MM.1S (cell line): ENCODE results near the gene DAP.

Source experiments
- EZH2 ChIP-seq: fragments of 300-600 bp; sonication (generic); optimal IDR thresholded peaks from 2 replicates; pipeline ENCODE3; 2017; ENCODE audit warnings: low read depth, mild to moderate bottlenecking, antibody characterized with exemption, low read length, mixed read lengths
- EZH2phosphoT487 ChIP-seq: fragments of 300-600 bp; sonication (generic); IDR thresholded peaks from 2 replicates; pipeline ENCODE4 v1.6.1; 2018; ENCODE audit warnings: antibody characterized with exemption, low read length
- TF ChIP-seq, protein P1 (sequence below): fragments of 300-600 bp; sonication (generic); IDR thresholded peaks from 2 replicates; pipeline ENCODE4 v1.5.1; 2016; ENCODE audit warnings: antibody characterized with exemption, low read length, mixed read lengths

- TF ChIP-seq EZH2 (no peak), EZH2phosphoT487 (no peak)
- TF ChIP-seq, protein P1, sequence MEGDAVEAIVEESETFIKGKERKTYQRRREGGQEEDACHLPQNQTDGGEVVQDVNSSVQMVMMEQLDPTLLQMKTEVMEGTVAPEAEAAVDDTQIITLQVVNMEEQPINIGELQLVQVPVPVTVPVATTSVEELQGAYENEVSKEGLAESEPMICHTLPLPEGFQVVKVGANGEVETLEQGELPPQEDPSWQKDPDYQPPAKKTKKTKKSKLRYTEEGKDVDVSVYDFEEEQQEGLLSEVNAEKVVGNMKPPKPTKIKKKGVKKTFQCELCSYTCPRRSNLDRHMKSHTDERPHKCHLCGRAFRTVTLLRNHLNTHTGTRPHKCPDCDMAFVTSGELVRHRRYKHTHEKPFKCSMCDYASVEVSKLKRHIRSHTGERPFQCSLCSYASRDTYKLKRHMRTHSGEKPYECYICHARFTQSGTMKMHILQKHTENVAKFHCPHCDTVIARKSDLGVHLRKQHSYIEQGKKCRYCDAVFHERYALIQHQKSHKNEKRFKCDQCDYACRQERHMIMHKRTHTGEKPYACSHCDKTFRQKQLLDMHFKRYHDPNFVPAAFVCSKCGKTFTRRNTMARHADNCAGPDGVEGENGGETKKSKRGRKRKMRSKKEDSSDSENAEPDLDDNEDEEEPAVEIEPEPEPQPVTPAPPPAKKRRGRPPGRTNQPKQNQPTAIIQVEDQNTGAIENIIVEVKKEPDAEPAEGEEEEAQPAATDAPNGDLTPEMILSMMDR = no peak
Observed at GRCh38 chr5:10681731-10682679, 79.0 kb downstream of the DAP start.
